ENCODE data around the gene SYTL2.

SYTL2 gene

GRCh38 chr11:85668157-85668556, 142.8 kb downstream of the SYTL2 start:
- Histone ChIP-seq H3K4me3 (ENCODE audit: low read length) (no peak overlapping the region), H3K27me3 (ENCODE audit: low read depth, low read length) (no peaks in the 10 kb centered on the region), H2AFZ (ENCODE audit: low read depth, low read length) (no peak overlapping the region), H3K4me1 (ENCODE audit: low read length) (peaks cover 8% of the 10 kb centered on the region), H3K9me3 (ENCODE audit: insufficient read depth, low read length) (no peaks in the 10 kb centered on the region), H3K79me2 (ENCODE audit: low read length) (peaks cover 17% of the 10 kb centered on the region), H4K20me1 (ENCODE audit: insufficient read depth, low read length) (peaks cover 8% of the 10 kb centered on the region), H3K36me3 (replicated peaks; ENCODE audit: low read depth, low read length) (peaks cover 8% of the 10 kb centered on the region), H3K4me2 (ENCODE audit: low read length) (no peak overlapping the region), H3K9ac (ENCODE audit: low read length) (no peak overlapping the region), H3K27ac (ENCODE audit: low read length) (no peak overlapping the region)
- TF ChIP-seq CTCF (IDR thresholded peaks at IDR 0.05; ENCODE audit: low read depth, low read length): no peak
- TF ChIP-seq EZH2phosphoT487 (IDR thresholded peaks at IDR 0.05; ENCODE audit: low read depth): no peak

GRCh38 chr11:85666687-85667086, 144.3 kb downstream of the SYTL2 start:
- H3K4me2 ChIP-seq (ENCODE audit: low read length): no peak overlapping the region
- TF ChIP-seq CTCF (IDR thresholded peaks at IDR 0.05; ENCODE audit: low read depth, low read length) (no peak), EZH2phosphoT487 (IDR thresholded peaks at IDR 0.05; ENCODE audit: low read depth) (no peak)
- peaks cover 21% of the 10 kb centered on the region for H3K36me3 ChIP-seq (replicated peaks; ENCODE audit: low read depth, low read length)
- H3K27me3 ChIP-seq (ENCODE audit: low read depth, low read length): no peaks in the 10 kb centered on the region
- H3K9me3 ChIP-seq (ENCODE audit: insufficient read depth, low read length): no peaks in the 10 kb centered on the region
- peaks cover 32% of the 10 kb centered on the region for H3K79me2 ChIP-seq (ENCODE audit: low read length)
- peaks cover 15% of the 10 kb centered on the region for H3K4me1 ChIP-seq (ENCODE audit: low read length)
- no peak overlapping the region for H3K27ac ChIP-seq (ENCODE audit: low read length)
- no peak overlapping the region for H3K4me3 ChIP-seq (ENCODE audit: low read length)
- peak overlapping the region; percentile 96; the same call in 1 of the 2 replicates for H2AFZ ChIP-seq (ENCODE audit: low read depth, low read length)
- H4K20me1 ChIP-seq (ENCODE audit: insufficient read depth, low read length): peaks cover 22% of the 10 kb centered on the region
- no peak overlapping the region for H3K9ac ChIP-seq (ENCODE audit: low read length)

- Histone ChIP-seq H3K4me3 (ENCODE audit: low read length) (peak overlapping the region; percentile 90), H3K9me3 (ENCODE audit: insufficient read depth, low read length) (no peaks in the 10 kb centered on the region), H3K27ac (ENCODE audit: low read length) (no peak overlapping the region), H3K27me3 (ENCODE audit: low read depth, low read length) (no peaks in the 10 kb centered on the region), H4K20me1 (ENCODE audit: insufficient read depth, low read length) (peaks cover 32% of the 10 kb centered on the region), H2AFZ (ENCODE audit: low read depth, low read length) (peak overlapping the region; percentile 96), H3K4me2 (ENCODE audit: low read length) (peak overlapping the region; percentile 98), H3K79me2 (ENCODE audit: low read length) (peaks cover 41% of the 10 kb centered on the region), H3K9ac (ENCODE audit: low read length) (peak overlapping the region; percentile 95), H3K36me3 (replicated peaks; ENCODE audit: low read depth, low read length) (peaks cover 30% of the 10 kb centered on the region), H3K4me1 (ENCODE audit: low read length) (peaks cover 24% of the 10 kb centered on the region)
- TF ChIP-seq EZH2phosphoT487 (IDR thresholded peaks at IDR 0.05; ENCODE audit: low read depth) (no peak), CTCF (IDR thresholded peaks at IDR 0.05; ENCODE audit: low read depth, low read length) (no peak)
These were observed 145.2 kb downstream of the SYTL2 start for GRCh38 chr11:85665733-85666132.

GRCh38 chr11:85664615-85665481, 146.1 kb downstream of the SYTL2 start, which contains the start of gene CREBZF:
CREBZF (minus strand) TSS chr11:85665129; CDS start chr11:85664875, 254 bp downstream.
- no peaks in the 10 kb centered on the region for H3K27me3 ChIP-seq (ENCODE audit: low read depth, low read length)
- peak within 1 kb of the TSS; percentile 78 for H3K27ac ChIP-seq (ENCODE audit: low read length)
- H4K20me1 ChIP-seq (ENCODE audit: insufficient read depth, low read length): peaks cover 40% of the 10 kb centered on the region
- TF ChIP-seq CTCF (IDR thresholded peaks at IDR 0.05; ENCODE audit: low read depth, low read length): no peak
- no peak for TF ChIP-seq EZH2phosphoT487 (IDR thresholded peaks at IDR 0.05; ENCODE audit: low read depth)
- no peaks in the 10 kb centered on the region for H3K9me3 ChIP-seq (ENCODE audit: insufficient read depth, low read length)
- peaks cover 50% of the 10 kb centered on the region for H3K79me2 ChIP-seq (ENCODE audit: low read length)
- H3K9ac ChIP-seq (ENCODE audit: low read length): peak within 1 kb of the TSS; percentile 95
- peak within 1 kb of the TSS; percentile 96 for H2AFZ ChIP-seq (ENCODE audit: low read depth, low read length)
- peaks cover 32% of the 10 kb centered on the region for H3K4me1 ChIP-seq (ENCODE audit: low read length)
- H3K36me3 ChIP-seq (replicated peaks; ENCODE audit: low read depth, low read length): peaks cover 39% of the 10 kb centered on the region
- peak within 1 kb of the TSS; percentile 90 for H3K4me3 ChIP-seq (ENCODE audit: low read length)
- H3K4me2 ChIP-seq (ENCODE audit: low read length): peak within 1 kb of the TSS; percentile 98

Data from OCI-LY3 (cell line).